Measurements from ENCODE around the gene CYTL1.

- TF ChIP-seq, protein P1, sequence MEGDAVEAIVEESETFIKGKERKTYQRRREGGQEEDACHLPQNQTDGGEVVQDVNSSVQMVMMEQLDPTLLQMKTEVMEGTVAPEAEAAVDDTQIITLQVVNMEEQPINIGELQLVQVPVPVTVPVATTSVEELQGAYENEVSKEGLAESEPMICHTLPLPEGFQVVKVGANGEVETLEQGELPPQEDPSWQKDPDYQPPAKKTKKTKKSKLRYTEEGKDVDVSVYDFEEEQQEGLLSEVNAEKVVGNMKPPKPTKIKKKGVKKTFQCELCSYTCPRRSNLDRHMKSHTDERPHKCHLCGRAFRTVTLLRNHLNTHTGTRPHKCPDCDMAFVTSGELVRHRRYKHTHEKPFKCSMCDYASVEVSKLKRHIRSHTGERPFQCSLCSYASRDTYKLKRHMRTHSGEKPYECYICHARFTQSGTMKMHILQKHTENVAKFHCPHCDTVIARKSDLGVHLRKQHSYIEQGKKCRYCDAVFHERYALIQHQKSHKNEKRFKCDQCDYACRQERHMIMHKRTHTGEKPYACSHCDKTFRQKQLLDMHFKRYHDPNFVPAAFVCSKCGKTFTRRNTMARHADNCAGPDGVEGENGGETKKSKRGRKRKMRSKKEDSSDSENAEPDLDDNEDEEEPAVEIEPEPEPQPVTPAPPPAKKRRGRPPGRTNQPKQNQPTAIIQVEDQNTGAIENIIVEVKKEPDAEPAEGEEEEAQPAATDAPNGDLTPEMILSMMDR (IDR thresholded peaks at IDR 0.05; ENCODE audit: insufficient read depth, low read depth, low read length), result no peak
- no peak for TF ChIP-seq EZH2 (IDR thresholded peaks at IDR 0.05; ENCODE audit: insufficient read depth, low read length)
Measured at GRCh38 chr4:5024673-5025072, 5.4 kb upstream of the CYTL1 start.

Measured in astrocyte (in vitro differentiated cells and primary cell).